HG03575 (cell line): ENCODE data around the gene KCNJ1.

Source experiments
- ATAC-seq: cut with Tn5 transposase; IDR thresholded peaks from one replicate; pipeline ENCODE4 v1.9.1; 2021; ENCODE audit not compliant: unreplicated experiment, insufficient number of reproducible peaks, low FRiP score; ENCODE audit errors: extremely low read depth

KCNJ1 gene

GRCh38 chr11:128903248-128904061 lies 36.4 kb upstream of the KCNJ1 start:
- no peak for ATAC-seq

- no peak for ATAC-seq
Measured at GRCh38 chr11:128902515-128903066, 35.5 kb upstream of the KCNJ1 start.

GRCh38 chr11:128901653-128902514 lies 34.8 kb upstream of the KCNJ1 start:
- no peak for ATAC-seq

GRCh38 chr11:128900468-128900867 lies 33.4 kb upstream of the KCNJ1 start:
- ATAC-seq, result no peak

GRCh38 chr11:128898580-128899344 lies 31.7 kb upstream of the KCNJ1 start:
- no peak for ATAC-seq

GRCh38 chr11:128897826-128898225 lies 30.7 kb upstream of the KCNJ1 start:
- no peak for ATAC-seq

GRCh38 chr11:128896356-128896755 lies 29.3 kb upstream of the KCNJ1 start:
- no peak for ATAC-seq

- ATAC-seq, result no peak
Measured at GRCh38 chr11:128895526-128895925, 28.4 kb upstream of the KCNJ1 start.

- no peak for ATAC-seq
Measured at GRCh38 chr11:128894685-128895084, 27.6 kb upstream of the KCNJ1 start.

- ATAC-seq, result no peak
Measured at GRCh38 chr11:128894286-128894681, 27.2 kb upstream of the KCNJ1 start.

GRCh38 chr11:128893578-128894285 lies 26.6 kb upstream of the KCNJ1 start:
- no peak for ATAC-seq

- ATAC-seq, result no peak
Measured at GRCh38 chr11:128892866-128893565, 25.9 kb upstream of the KCNJ1 start.

GRCh38 chr11:128891913-128892398 lies 24.9 kb upstream of the KCNJ1 start:
- no peak for ATAC-seq

GRCh38 chr11:128890543-128891368 lies 23.7 kb upstream of the KCNJ1 start, which contains the start of gene KCNJ5:
KCNJ5 (plus strand) TSS chr11:128891356; CDS start chr11:128911274, 19,918 bp downstream.
- ATAC-seq, result no peak

- no peak for ATAC-seq
Measured at GRCh38 chr11:128890216-128890542, 23.1 kb upstream of the KCNJ1 start.

GRCh38 chr11:128889657-128890213 lies 22.6 kb upstream of the KCNJ1 start:
- no peak for ATAC-seq
